GM06990 (cell line): Measurements from ENCODE around the gene SH3TC2.

Source experiments
- DNase-seq: peaks from one replicate; pipeline ENCODE4 v3.0.0-alpha.2; 2011; ENCODE audit not compliant: insufficient read length; ENCODE audit errors: extremely low read depth
- H3K27me3 ChIP-seq: replicated peaks from 2 replicates; pipeline ENCODE4 v1.6.0; 2011; ENCODE audit warnings: low read length; ENCODE audit not compliant: control insufficient read depth, insufficient read depth
- H3K36me3 ChIP-seq: 2 replicates; pipeline ENCODE4 v1.5.1; 2011; ENCODE audit warnings: low read length; ENCODE audit not compliant: control insufficient read depth, insufficient read depth
- H3K4me3 ChIP-seq: replicated peaks from 2 replicates; pipeline ENCODE4 v1.5.1; 2011; ENCODE audit warnings: low read depth, mild to moderate bottlenecking, control low read depth, low read length
- TF ChIP-seq, protein P1 (sequence below): IDR thresholded peaks from 2 replicates; pipeline ENCODE4 v1.5.1; 2011; ENCODE audit warnings: low read length, control low read depth, mild to moderate bottlenecking, inconsistent platforms; ENCODE audit not compliant: insufficient read depth, poor library complexity, severe bottlenecking

The SH3TC2 gene

DNA sequence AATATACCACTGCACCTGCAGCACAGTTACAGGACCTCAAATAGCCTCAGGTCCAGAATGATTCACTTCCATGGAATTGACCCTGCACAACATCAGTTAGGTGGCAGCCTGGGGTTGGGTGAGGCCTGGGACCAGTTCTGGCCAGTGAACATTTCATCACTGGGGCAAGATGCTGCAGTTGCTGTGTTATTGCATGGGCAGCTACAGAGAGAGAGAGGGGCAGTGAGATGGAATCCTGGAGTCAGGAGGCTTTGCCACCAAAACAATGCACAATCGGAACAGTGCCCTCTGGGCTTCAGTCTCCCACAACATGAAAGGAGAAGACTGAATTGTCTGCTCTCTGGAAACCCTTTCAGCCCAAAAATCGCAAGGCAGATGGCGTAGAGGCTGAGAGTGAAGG lies 51.8 kb downstream of the SH3TC2 start:
- peaks cover 2% of the 10 kb centered on the region; the same call in 1 of the 2 replicates for H3K27me3 ChIP-seq
- no peak for DNase-seq
- H3K4me3 ChIP-seq, result no peak overlapping the region
- no peaks in the 10 kb centered on the region for H3K36me3 ChIP-seq
- TF ChIP-seq, protein P1, sequence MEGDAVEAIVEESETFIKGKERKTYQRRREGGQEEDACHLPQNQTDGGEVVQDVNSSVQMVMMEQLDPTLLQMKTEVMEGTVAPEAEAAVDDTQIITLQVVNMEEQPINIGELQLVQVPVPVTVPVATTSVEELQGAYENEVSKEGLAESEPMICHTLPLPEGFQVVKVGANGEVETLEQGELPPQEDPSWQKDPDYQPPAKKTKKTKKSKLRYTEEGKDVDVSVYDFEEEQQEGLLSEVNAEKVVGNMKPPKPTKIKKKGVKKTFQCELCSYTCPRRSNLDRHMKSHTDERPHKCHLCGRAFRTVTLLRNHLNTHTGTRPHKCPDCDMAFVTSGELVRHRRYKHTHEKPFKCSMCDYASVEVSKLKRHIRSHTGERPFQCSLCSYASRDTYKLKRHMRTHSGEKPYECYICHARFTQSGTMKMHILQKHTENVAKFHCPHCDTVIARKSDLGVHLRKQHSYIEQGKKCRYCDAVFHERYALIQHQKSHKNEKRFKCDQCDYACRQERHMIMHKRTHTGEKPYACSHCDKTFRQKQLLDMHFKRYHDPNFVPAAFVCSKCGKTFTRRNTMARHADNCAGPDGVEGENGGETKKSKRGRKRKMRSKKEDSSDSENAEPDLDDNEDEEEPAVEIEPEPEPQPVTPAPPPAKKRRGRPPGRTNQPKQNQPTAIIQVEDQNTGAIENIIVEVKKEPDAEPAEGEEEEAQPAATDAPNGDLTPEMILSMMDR, result no peak

DNA sequence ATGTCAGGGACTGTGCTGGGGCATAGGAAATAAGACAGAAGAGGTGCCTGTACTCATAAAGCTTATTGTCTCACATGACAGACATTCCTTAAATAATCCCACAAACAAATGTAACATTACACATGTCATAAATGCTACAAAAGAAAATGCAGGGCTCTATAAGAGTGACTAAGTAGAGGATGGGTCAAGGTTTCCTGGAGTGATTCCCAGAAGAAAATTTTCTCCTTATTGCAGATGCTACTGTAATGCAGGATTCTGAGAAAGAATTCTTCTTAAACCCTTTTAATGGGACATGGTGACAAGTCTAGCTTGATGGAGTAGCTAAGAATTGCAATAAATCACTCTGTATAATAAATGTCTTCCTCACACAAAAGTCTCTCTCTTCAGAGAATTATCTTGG lies 55.7 kb downstream of the SH3TC2 start:
- DNase-seq, result no peak
- no peak overlapping the region for H3K4me3 ChIP-seq
- no peaks in the 10 kb centered on the region for H3K36me3 ChIP-seq
- peaks cover 2% of the 10 kb centered on the region; the same call in 1 of the 2 replicates for H3K27me3 ChIP-seq
- TF ChIP-seq, protein P1, result no peak

DNA sequence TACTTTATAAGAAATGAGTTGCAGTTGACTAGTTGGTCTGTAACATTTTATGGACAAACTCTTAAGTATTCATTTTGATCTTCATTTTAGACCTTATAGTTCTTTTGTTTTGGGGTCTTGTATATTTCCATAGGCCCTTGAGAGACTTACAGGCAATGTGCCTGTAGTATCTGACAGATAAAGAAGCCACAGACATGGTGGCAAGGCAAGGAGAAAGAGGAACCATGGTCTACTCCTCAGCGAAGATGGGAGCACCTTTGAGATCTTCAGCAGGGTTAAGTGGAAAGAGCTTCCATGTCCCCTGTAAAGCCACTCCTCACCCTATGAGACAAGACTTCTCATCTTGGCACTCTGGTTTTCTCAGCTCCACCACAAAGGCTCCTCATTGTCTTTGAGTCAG lies 56.4 kb downstream of the SH3TC2 start:
- TF ChIP-seq, protein P1, result no peak
- H3K4me3 ChIP-seq, result no peak overlapping the region
- H3K27me3 ChIP-seq, result peaks cover 2% of the 10 kb centered on the region; the same call in 1 of the 2 replicates
- no peaks in the 10 kb centered on the region for H3K36me3 ChIP-seq
- no peak for DNase-seq

DNA sequence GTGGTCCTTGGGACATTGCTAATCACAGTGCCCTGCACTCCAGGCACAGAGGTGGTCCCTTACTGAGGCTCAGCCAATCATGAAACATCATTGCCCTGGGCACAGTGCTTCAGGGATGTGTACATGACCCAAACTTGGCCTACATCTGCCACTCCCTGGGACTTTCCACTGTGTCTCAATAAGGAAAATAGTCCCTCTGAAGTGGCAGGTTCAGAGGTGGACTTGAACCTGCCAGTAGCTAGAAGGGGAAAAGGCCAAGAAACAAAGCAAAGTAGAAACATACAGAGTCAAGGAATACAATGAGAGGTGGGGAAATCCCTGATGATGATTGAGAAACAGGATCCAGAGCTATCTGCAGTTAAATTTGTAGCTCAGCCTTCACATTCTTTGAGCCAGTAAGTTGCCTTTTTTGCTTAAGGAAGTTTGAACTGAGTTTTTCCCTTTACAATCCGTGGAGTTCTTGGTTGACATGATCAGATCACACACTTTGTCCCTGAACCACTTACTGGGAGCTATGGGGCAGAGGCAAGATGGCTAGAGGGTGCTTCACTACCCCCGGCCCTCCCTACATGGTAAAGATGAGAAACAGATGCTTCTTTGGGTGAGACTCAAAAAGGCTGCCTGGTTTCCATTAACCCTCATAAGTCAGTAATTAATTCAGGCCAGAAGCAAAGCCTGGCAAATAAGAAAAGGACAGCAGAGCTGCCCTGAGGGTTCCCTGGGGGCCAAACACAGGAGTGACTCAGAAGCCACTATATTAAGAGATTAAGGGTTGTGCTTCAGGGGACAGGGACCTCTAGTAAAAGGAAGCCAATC lies 57.6 kb downstream of the SH3TC2 start:
- Histone ChIP-seq H3K4me3 (no peak overlapping the region), H3K27me3 (peaks cover 2% of the 10 kb centered on the region; the same call in 1 of the 2 replicates), H3K36me3 (no peaks in the 10 kb centered on the region)
- TF ChIP-seq, protein P1, result no peak
- no peak for DNase-seq

DNA sequence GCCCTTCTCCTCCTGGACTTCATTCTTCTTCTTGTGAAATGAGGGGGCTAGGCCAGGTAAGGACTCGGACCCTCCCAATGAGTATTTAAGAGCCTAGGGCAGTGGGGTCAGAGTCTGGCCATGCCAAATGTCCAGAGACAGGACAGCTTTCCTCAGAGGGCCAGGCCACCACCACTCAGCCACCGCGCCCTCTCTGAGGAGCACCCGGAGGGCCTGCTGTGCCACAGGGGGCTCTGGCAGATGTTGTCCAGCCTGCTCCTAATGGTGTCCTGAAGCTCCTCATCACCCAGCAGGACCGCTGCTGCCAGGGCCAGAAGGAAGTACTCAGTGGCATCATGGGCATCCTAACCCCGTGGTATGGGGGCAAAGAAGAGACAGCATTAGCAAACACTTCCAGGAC lies 58.3 kb downstream of the SH3TC2 start:
- DNase-seq, result no peak
- peaks cover 2% of the 10 kb centered on the region; the same call in 1 of the 2 replicates for H3K27me3 ChIP-seq
- no peaks in the 10 kb centered on the region for H3K36me3 ChIP-seq
- TF ChIP-seq, protein P1, result no peak
- H3K4me3 ChIP-seq, result no peak overlapping the region
